ELF-1 (cell line): ENCODE data around the gene SPON1.

Experiments
- DNase-seq: peaks from one replicate; pipeline ENCODE4 v3.0.0-alpha.2; 2016; ENCODE audit warnings: low read depth, low spot score

Gene SPON1

GRCh38 chr11:14314127-14314526 is 351.6 kb downstream of the SPON1 start:
- no peak for DNase-seq

- DNase-seq: no peak
Observed at GRCh38 chr11:14315130-14315529, 352.6 kb downstream of the SPON1 start.
